ENCODE measurements around the gene FMO2.

The FMO2 gene

GRCh38 chr1:171258943-171259342 is 73.8 kb downstream of the FMO2 start:
- no peak for DNase-seq
